GM12891 (cell line): ENCODE measurements around the gene RCL1.

Experiments
- POLR2A ChIP-seq: IDR thresholded peaks from 2 replicates; pipeline ENCODE4 v1.6.1; 2011; ENCODE audit warnings: low read depth, low read length, control low read depth
- POLR2AphosphoS5 ChIP-seq: IDR thresholded peaks from 2 replicates; pipeline ENCODE4 v1.6.1; 2011; ENCODE audit warnings: low read depth, low read length, control low read depth
- TAF1 ChIP-seq: IDR thresholded peaks from 2 replicates; pipeline ENCODE4 v1.6.1; 2011; ENCODE audit warnings: low read depth, low read length, control low read depth

- TF ChIP-seq POLR2A (no peak), POLR2AphosphoS5 (no peak), TAF1 (no peak)
Measured at GRCh38 chr9:4784403-4784802, 8.3 kb upstream of the RCL1 start.
